Osteoblast (primary cell): ENCODE results near the gene CDH12. TPM values are rescaled to one million over a fixed set of nuclear protein-coding genes. Genes with fewer than 3 reads are reported as not detected.

Experiments
- DNase-seq: peaks from one replicate; pipeline ENCODE4 v3.0.0; 2011; ENCODE audit warnings: low spot score, mixed read lengths; ENCODE audit not compliant: insufficient read length; ENCODE audit errors: missing footprints
- H2AFZ ChIP-seq: 2 replicates; pipeline ENCODE4 v1.6.0; 2011; ENCODE audit warnings: mild to moderate bottlenecking, low read length
- H3K27ac ChIP-seq: 2 replicates; pipeline ENCODE4 v1.5.1; 2011; ENCODE audit warnings: mild to moderate bottlenecking, low read depth, low read length, moderate library complexity
- H3K27me3 ChIP-seq: 2 replicates; pipeline ENCODE4 v1.6.0; 2012; ENCODE audit warnings: mild to moderate bottlenecking, control low read depth, inconsistent platforms, low read length, moderate library complexity; ENCODE audit not compliant: insufficient read depth
- H3K36me3 ChIP-seq: 2 replicates; pipeline ENCODE4 v1.5.1; 2011; ENCODE audit warnings: mild to moderate bottlenecking, low read length, control low read depth, moderate library complexity; ENCODE audit not compliant: insufficient read depth
- H3K4me1 ChIP-seq: 2 replicates; pipeline ENCODE4 v1.5.1; 2011; ENCODE audit warnings: mild to moderate bottlenecking, low read length, control low read depth, moderate library complexity; ENCODE audit not compliant: insufficient read depth
- H3K4me2 ChIP-seq: 2 replicates; pipeline ENCODE4 v1.6.0; 2011; ENCODE audit warnings: mild to moderate bottlenecking, low read length; ENCODE audit not compliant: insufficient read depth
- H3K4me3 ChIP-seq: fragments of 200-600 bp; sonication (generic); 3 replicates; pipeline ENCODE4 v1.5.1; 2012; ENCODE audit warnings: mild to moderate bottlenecking, low read length, inconsistent platforms; ENCODE audit not compliant: insufficient read depth
- H3K79me2 ChIP-seq: 2 replicates; pipeline ENCODE4 v1.6.0; 2012; ENCODE audit warnings: mild to moderate bottlenecking, low read length, control low read depth, inconsistent platforms; ENCODE audit not compliant: insufficient read depth
- H3K9me3 ChIP-seq: 2 replicates; pipeline ENCODE4 v1.5.1; 2011; ENCODE audit warnings: low read depth, low read length, control low read depth
- H4K20me1 ChIP-seq: 2 replicates; pipeline ENCODE4 v1.6.0; 2012; ENCODE audit warnings: mild to moderate bottlenecking, low read length, control low read depth; ENCODE audit not compliant: insufficient read depth
- total RNA-seq: library from RNA; depleted of rRNA; stranded (reverse); fragments of >200 nt; gene quantifications from 2 replicates; pipeline ENCODE4 v1.2.3, GENCODE V29; 2012
- TF ChIP-seq, protein P1 (sequence below): IDR thresholded peaks from 2 replicates; pipeline ENCODE4 v1.5.1; 2011; ENCODE audit warnings: mild to moderate bottlenecking, low read depth, low read length, moderate library complexity; ENCODE audit errors: extremely low read depth

The CDH12 gene
- total RNA-seq, 1 donor, result not detected

DNA sequence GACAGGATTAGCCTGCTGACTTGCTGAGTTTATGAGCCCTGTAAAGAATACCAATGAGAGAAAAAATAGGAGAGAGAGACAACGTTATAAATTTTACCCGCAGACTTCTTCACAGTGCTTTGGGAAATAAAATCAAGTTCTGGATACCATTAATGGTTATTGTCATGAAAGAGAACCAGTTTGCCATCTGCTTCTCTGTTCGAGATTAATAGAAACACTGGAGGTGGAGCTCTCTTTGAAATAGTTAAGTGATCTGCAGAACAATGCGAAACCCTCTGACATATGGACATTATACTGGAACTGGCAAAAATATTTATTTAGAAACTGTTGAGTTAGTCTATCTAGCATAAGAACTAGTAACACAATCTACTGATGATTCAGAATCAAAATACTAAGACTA is 500.7 kb downstream of the CDH12 start:
- Histone ChIP-seq H3K4me2 (no peak overlapping the region), H4K20me1 (no peaks in the 10 kb centered on the region), H3K79me2 (no peaks in the 10 kb centered on the region), H3K27me3 (no peaks in the 10 kb centered on the region), H3K4me3 (no peak overlapping the region), H2AFZ (no peak overlapping the region), H3K36me3 (no peaks in the 10 kb centered on the region), H3K4me1 (no peaks in the 10 kb centered on the region), H3K9me3 (peaks cover 2% of the 10 kb centered on the region), H3K27ac (no peak overlapping the region)
- TF ChIP-seq, protein P1, sequence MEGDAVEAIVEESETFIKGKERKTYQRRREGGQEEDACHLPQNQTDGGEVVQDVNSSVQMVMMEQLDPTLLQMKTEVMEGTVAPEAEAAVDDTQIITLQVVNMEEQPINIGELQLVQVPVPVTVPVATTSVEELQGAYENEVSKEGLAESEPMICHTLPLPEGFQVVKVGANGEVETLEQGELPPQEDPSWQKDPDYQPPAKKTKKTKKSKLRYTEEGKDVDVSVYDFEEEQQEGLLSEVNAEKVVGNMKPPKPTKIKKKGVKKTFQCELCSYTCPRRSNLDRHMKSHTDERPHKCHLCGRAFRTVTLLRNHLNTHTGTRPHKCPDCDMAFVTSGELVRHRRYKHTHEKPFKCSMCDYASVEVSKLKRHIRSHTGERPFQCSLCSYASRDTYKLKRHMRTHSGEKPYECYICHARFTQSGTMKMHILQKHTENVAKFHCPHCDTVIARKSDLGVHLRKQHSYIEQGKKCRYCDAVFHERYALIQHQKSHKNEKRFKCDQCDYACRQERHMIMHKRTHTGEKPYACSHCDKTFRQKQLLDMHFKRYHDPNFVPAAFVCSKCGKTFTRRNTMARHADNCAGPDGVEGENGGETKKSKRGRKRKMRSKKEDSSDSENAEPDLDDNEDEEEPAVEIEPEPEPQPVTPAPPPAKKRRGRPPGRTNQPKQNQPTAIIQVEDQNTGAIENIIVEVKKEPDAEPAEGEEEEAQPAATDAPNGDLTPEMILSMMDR, result no peak
- DNase-seq, result no peak

DNA sequence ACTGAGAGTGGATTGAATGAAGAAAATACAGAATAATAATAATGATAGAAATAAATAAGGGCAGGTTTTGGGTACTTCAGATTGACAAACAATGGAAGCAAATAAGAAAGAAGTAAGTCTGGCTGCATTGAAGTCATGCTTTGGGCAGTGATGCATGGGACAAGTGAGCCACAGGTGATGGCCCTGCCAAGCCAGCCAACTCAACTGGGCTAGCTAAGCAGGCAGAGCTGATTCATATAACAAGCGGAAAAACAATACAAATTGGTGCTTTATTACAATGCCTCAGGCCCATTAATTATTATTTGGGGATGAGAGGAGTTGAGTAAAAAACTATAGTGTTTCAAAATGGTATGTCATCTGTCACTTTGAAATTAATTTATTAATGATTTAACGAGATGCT is 502.0 kb downstream of the CDH12 start:
- Histone ChIP-seq H3K27me3 (no peaks in the 10 kb centered on the region), H3K4me1 (no peaks in the 10 kb centered on the region)
- TF ChIP-seq, protein P1, result no peak

DNA sequence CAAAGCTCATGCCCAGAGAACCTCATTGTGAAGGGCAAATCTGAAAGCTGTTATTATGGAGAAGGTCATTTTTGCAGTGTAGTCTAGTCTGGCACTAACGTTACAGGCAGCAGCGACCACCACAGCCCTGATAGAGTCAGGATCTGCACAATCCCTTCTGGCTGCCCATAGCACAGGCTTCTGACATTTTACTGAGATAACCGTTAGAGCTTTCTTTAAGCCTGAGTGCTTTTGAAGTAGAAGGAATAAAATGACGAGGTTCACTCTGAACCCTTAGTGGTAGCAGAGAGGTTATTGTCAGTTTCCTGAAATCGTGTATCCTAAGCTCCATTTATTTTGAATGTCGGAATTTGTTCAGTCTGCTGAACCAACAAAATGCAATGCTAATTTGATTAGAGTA is 505.1 kb downstream of the CDH12 start:
- H3K27me3 ChIP-seq, result no peaks in the 10 kb centered on the region
- no peaks in the 10 kb centered on the region for H4K20me1 ChIP-seq
- H3K4me2 ChIP-seq, result no peak overlapping the region
- H3K36me3 ChIP-seq, result no peaks in the 10 kb centered on the region
- no peak for DNase-seq
- no peak overlapping the region for H3K4me3 ChIP-seq
- H2AFZ ChIP-seq, result no peak overlapping the region
- no peaks in the 10 kb centered on the region for H3K79me2 ChIP-seq
- TF ChIP-seq, protein P1, result no peak
- H3K9me3 ChIP-seq, result no peaks in the 10 kb centered on the region
- H3K27ac ChIP-seq, result no peak overlapping the region
- no peaks in the 10 kb centered on the region for H3K4me1 ChIP-seq

More for the DNA sequence above, 502.0 kb downstream of the CDH12 start:
- DNase-seq, result no peak
- Histone ChIP-seq H3K4me3 (no peak overlapping the region), H2AFZ (no peak overlapping the region), H3K79me2 (no peaks in the 10 kb centered on the region), H3K27ac (no peak overlapping the region), H3K36me3 (no peaks in the 10 kb centered on the region), H3K9me3 (no peaks in the 10 kb centered on the region), H3K4me2 (no peak overlapping the region), H4K20me1 (no peaks in the 10 kb centered on the region)

DNA sequence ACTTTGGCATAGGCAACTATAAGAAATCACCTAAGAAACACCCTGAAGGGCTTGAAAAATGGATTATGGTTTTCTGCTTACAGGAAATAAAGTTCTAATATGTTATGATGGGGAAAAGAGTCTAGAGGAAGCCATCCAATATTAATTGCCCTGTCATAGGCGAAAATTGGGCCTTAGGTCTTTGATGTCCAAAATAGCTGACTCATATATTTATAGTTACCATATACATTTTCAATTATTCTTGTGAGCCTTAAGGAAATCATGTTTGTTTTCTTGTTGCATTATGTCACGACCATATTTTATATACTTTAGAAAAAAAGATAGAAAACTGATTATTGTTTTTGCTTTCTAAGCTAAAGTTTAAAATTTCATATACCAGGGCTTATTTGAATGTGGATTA is 509.1 kb downstream of the CDH12 start:
- no peaks in the 10 kb centered on the region for H3K79me2 ChIP-seq
- H3K4me2 ChIP-seq, result no peak overlapping the region
- no peaks in the 10 kb centered on the region for H4K20me1 ChIP-seq
- no peak overlapping the region for H3K4me3 ChIP-seq
- TF ChIP-seq, protein P1, result no peak
- peaks cover 3% of the 10 kb centered on the region for H3K9me3 ChIP-seq
- H3K27ac ChIP-seq, result no peak overlapping the region
- no peak overlapping the region for H2AFZ ChIP-seq
- no peak for DNase-seq
- no peaks in the 10 kb centered on the region for H3K4me1 ChIP-seq
- H3K27me3 ChIP-seq, result no peaks in the 10 kb centered on the region
- H3K36me3 ChIP-seq, result no peaks in the 10 kb centered on the region
